ENCODE measurements around the gene CTNNA3.

Gene CTNNA3

GRCh38 chr10:66811211-66811610, 884.8 kb downstream of the CTNNA3 start:
- Mint-ChIP-seq H3K27ac (no peak overlapping the region), H3K27me3 (no peaks in the 10 kb centered on the region), H3K9me3 (no peaks in the 10 kb centered on the region), H3K4me1 (no peaks in the 10 kb centered on the region), H3K4me3 (no peak overlapping the region)
- DNase-seq (no peak), ATAC-seq (no peak)

- no peak for DNase-seq
- Mint-ChIP-seq H3K27ac (no peak overlapping the region), H3K4me1 (no peaks in the 10 kb centered on the region), H3K4me3 (no peak overlapping the region), H3K9me3 (no peaks in the 10 kb centered on the region), H3K27me3 (no peaks in the 10 kb centered on the region)
- ATAC-seq: no peak
Observed at GRCh38 chr10:66809402-66809801, 886.6 kb downstream of the CTNNA3 start.

- H3K27ac Mint-ChIP-seq: no peak overlapping the region
Observed at GRCh38 chr10:66805612-66806011, 890.4 kb downstream of the CTNNA3 start.

GRCh38 chr10:66804962-66805361, 891.0 kb downstream of the CTNNA3 start:
- H3K9me3 Mint-ChIP-seq: peaks cover 0 to 4% of the 10 kb centered on the region in 2 donors
- H3K27ac Mint-ChIP-seq: no peak overlapping the region
- no peak for DNase-seq
- no peaks in the 10 kb centered on the region for H3K4me1 Mint-ChIP-seq
- H3K4me3 Mint-ChIP-seq: no peak overlapping the region
- no peaks in the 10 kb centered on the region for H3K27me3 Mint-ChIP-seq
- ATAC-seq: no peak

More at GRCh38 chr10:66805612-66806011, 890.4 kb downstream of the CTNNA3 start:
- DNase-seq: no peak
- Mint-ChIP-seq H3K4me3 (no peak overlapping the region), H3K9me3 (peaks cover 0 to 4% of the 10 kb centered on the region in 2 donors), H3K27me3 (no peaks in the 10 kb centered on the region), H3K4me1 (no peaks in the 10 kb centered on the region)
- ATAC-seq: no peak

- ATAC-seq (no peak), DNase-seq (no peak)
- Mint-ChIP-seq H3K4me3 (no peak overlapping the region), H3K27ac (no peak overlapping the region), H3K27me3 (no peaks in the 10 kb centered on the region), H3K4me1 (no peaks in the 10 kb centered on the region), H3K9me3 (peaks cover 0 to 4% of the 10 kb centered on the region in 2 donors)
Observed at GRCh38 chr10:66803174-66803573, 892.8 kb downstream of the CTNNA3 start.

GRCh38 chr10:66799474-66799873, 896.5 kb downstream of the CTNNA3 start:
- DNase-seq: no peak
- no peaks in the 10 kb centered on the region for H3K4me1 Mint-ChIP-seq
- H3K4me3 Mint-ChIP-seq: no peak overlapping the region
- no peak overlapping the region for H3K27ac Mint-ChIP-seq
- ATAC-seq: no peak
- H3K27me3 Mint-ChIP-seq: no peaks in the 10 kb centered on the region
- peaks cover 0 to 4% of the 10 kb centered on the region in 2 donors for H3K9me3 Mint-ChIP-seq

- no peaks in the 10 kb centered on the region for H3K4me1 Mint-ChIP-seq
- H3K4me3 Mint-ChIP-seq: no peak overlapping the region
- no peaks in the 10 kb centered on the region for H3K9me3 Mint-ChIP-seq
- ATAC-seq (no peak), DNase-seq (no peak)
- H3K27ac Mint-ChIP-seq: no peak overlapping the region
- no peaks in the 10 kb centered on the region for H3K27me3 Mint-ChIP-seq
Observed at GRCh38 chr10:66795866-66796265, 900.1 kb downstream of the CTNNA3 start.

- Mint-ChIP-seq H3K27me3 (no peaks in the 10 kb centered on the region), H3K4me3 (no peak overlapping the region), H3K4me1 (no peaks in the 10 kb centered on the region), H3K9me3 (peaks cover 0 to 8% of the 10 kb centered on the region in 2 donors), H3K27ac (no peak overlapping the region)
- DNase-seq: no peak
- no peak for ATAC-seq
Observed at GRCh38 chr10:66792441-66792840, 903.6 kb downstream of the CTNNA3 start.

- Mint-ChIP-seq H3K4me3 (no peak overlapping the region), H3K27ac (no peak overlapping the region), H3K27me3 (no peaks in the 10 kb centered on the region), H3K4me1 (no peaks in the 10 kb centered on the region), H3K9me3 (peaks cover 0 to 8% of the 10 kb centered on the region in 2 donors)
- no peak for DNase-seq
- no peak for ATAC-seq
Observed at GRCh38 chr10:66788178-66788987, 907.6 kb downstream of the CTNNA3 start.

GRCh38 chr10:66786709-66787108, 909.3 kb downstream of the CTNNA3 start:
- H3K27me3 Mint-ChIP-seq: no peaks in the 10 kb centered on the region
- H3K27ac Mint-ChIP-seq: no peak overlapping the region
- DNase-seq (no peak), ATAC-seq (no peak)
- peaks cover 0 to 8% of the 10 kb centered on the region in 2 donors for H3K9me3 Mint-ChIP-seq
- no peaks in the 10 kb centered on the region for H3K4me1 Mint-ChIP-seq
- no peak overlapping the region for H3K4me3 Mint-ChIP-seq

GRCh38 chr10:66784770-66785169, 911.2 kb downstream of the CTNNA3 start:
- Mint-ChIP-seq H3K27ac (no peak overlapping the region), H3K9me3 (peaks cover 0 to 5% of the 10 kb centered on the region in 2 donors), H3K27me3 (no peaks in the 10 kb centered on the region), H3K4me3 (no peak overlapping the region), H3K4me1 (no peaks in the 10 kb centered on the region)
- DNase-seq: no peak
- no peak for ATAC-seq

- Mint-ChIP-seq H3K4me3 (no peak overlapping the region), H3K9me3 (no peaks in the 10 kb centered on the region), H3K27ac (no peak overlapping the region), H3K4me1 (no peaks in the 10 kb centered on the region), H3K27me3 (no peaks in the 10 kb centered on the region)
- DNase-seq (no peak), ATAC-seq (no peak)
Observed at GRCh38 chr10:66783316-66783715, 912.7 kb downstream of the CTNNA3 start.

GRCh38 chr10:66782776-66783175, 913.2 kb downstream of the CTNNA3 start:
- DNase-seq: no peak
- no peak overlapping the region for H3K27ac Mint-ChIP-seq
- H3K4me3 Mint-ChIP-seq: no peak overlapping the region
- H3K4me1 Mint-ChIP-seq: no peaks in the 10 kb centered on the region
- no peaks in the 10 kb centered on the region for H3K9me3 Mint-ChIP-seq
- no peaks in the 10 kb centered on the region for H3K27me3 Mint-ChIP-seq
- ATAC-seq: no peak

GRCh38 chr10:66782144-66782543, 913.9 kb downstream of the CTNNA3 start:
- no peak overlapping the region for H3K4me3 Mint-ChIP-seq
- no peak for ATAC-seq
- H3K4me1 Mint-ChIP-seq: no peaks in the 10 kb centered on the region
- no peak overlapping the region for H3K27ac Mint-ChIP-seq
- no peaks in the 10 kb centered on the region for H3K9me3 Mint-ChIP-seq
- DNase-seq: no peak
- no peaks in the 10 kb centered on the region for H3K27me3 Mint-ChIP-seq

GRCh38 chr10:66780796-66781195, 915.2 kb downstream of the CTNNA3 start:
- H3K9me3 Mint-ChIP-seq: no peaks in the 10 kb centered on the region
- no peak overlapping the region for H3K27ac Mint-ChIP-seq
- no peaks in the 10 kb centered on the region for H3K4me1 Mint-ChIP-seq
- no peak for DNase-seq
- H3K27me3 Mint-ChIP-seq: no peaks in the 10 kb centered on the region
- ATAC-seq: no peak
- no peak overlapping the region for H3K4me3 Mint-ChIP-seq

- no peak overlapping the region for H3K27ac Mint-ChIP-seq
- ATAC-seq (no peak), DNase-seq (no peak)
- H3K9me3 Mint-ChIP-seq: no peaks in the 10 kb centered on the region
- H3K27me3 Mint-ChIP-seq: no peaks in the 10 kb centered on the region
- no peak overlapping the region for H3K4me3 Mint-ChIP-seq
- H3K4me1 Mint-ChIP-seq: no peaks in the 10 kb centered on the region
Observed at GRCh38 chr10:66778351-66778750, 917.6 kb downstream of the CTNNA3 start.

- ATAC-seq (no peak), DNase-seq (no peak)
- Mint-ChIP-seq H3K27me3 (no peaks in the 10 kb centered on the region), H3K4me3 (no peak overlapping the region), H3K4me1 (no peaks in the 10 kb centered on the region), H3K27ac (no peak overlapping the region), H3K9me3 (no peaks in the 10 kb centered on the region)
Observed at GRCh38 chr10:66777665-66778064, 918.3 kb downstream of the CTNNA3 start.

Data from stimulated activated naive CD8-positive, alpha-beta T cell treated with anti-CD3 and anti-CD28 coated beads, Interleukin-15, amount 100 ng/mL, for 72 hours (primary cell).